Muscle of leg (tissue), 11 donors: ENCODE data around the gene KLHL5. TPM values are rescaled to one million over a fixed set of nuclear protein-coding genes. Genes with fewer than 3 reads are reported as not detected.
"Not testable (repeated sequence)": the region's sequence is repeated elsewhere in the genome, so short reads cannot be mapped to it uniquely, and the experiment has no call there.

Experiments used
- DNase-seq: peaks from one replicate; pipeline ENCODE4 v3.0.0; 2013
- H3K27ac ChIP-seq: one replicate; pipeline ENCODE4 v1.5.1; 2013; ENCODE audit warnings: mild to moderate bottlenecking, low read length, control low read depth
- H3K27me3 ChIP-seq: one replicate; pipeline ENCODE4 v1.6.1; 2013; ENCODE audit warnings: low read length; ENCODE audit not compliant: control insufficient read depth, insufficient read depth
- H3K36me3 ChIP-seq: one replicate; pipeline ENCODE4 v1.6.1; 2013; ENCODE audit warnings: low read length; ENCODE audit not compliant: control insufficient read depth, insufficient read depth
- H3K4me1 ChIP-seq: one replicate; pipeline ENCODE4 v1.6.1; 2013; ENCODE audit warnings: low read length; ENCODE audit not compliant: control insufficient read depth, insufficient read depth
- H3K4me3 ChIP-seq: one replicate; pipeline ENCODE4 v1.5.1; 2013; ENCODE audit warnings: low read length, control low read depth
- H3K9me3 ChIP-seq: replicated peaks from 2 replicates; pipeline ENCODE4 v1.6.1; 2013; ENCODE audit warnings: low read depth, low read length; ENCODE audit not compliant: control insufficient read depth
- WGBS: methylation state at CpG from one replicate; pipeline ENCODE4 v1.1.5; 2013; ENCODE audit warnings: missing lambda C conversion rate; ENCODE audit not compliant: insufficient coverage; 5-methylcytosine and 5-hydroxymethylcytosine counted together
- polyA plus RNA-seq, 8 donors: library from polyadenylated mRNA; unstranded; fragments of 120-200 nt; gene quantifications; one replicate each; pipeline versions ENCODE4 v1.2.1 to v1.2.3, GENCODE V29; 2013; ENCODE audit warnings: inconsistent platforms in 1 of 8, low replicate concordance in 1 of 8; ENCODE audit not compliant: insufficient read length in 8 of 8, insufficient read depth in 1 of 8
- total RNA-seq: library from RNA; stranded (reverse); fragments of 120-200 nt; gene quantifications from one replicate; pipeline ENCODE4 v1.2.4, GENCODE V29; 2013

The KLHL5 gene
- total and polyA plus RNA-seq, 9 donors, result 13.4 to 22.6 (median 17.8) TPM

DNA sequence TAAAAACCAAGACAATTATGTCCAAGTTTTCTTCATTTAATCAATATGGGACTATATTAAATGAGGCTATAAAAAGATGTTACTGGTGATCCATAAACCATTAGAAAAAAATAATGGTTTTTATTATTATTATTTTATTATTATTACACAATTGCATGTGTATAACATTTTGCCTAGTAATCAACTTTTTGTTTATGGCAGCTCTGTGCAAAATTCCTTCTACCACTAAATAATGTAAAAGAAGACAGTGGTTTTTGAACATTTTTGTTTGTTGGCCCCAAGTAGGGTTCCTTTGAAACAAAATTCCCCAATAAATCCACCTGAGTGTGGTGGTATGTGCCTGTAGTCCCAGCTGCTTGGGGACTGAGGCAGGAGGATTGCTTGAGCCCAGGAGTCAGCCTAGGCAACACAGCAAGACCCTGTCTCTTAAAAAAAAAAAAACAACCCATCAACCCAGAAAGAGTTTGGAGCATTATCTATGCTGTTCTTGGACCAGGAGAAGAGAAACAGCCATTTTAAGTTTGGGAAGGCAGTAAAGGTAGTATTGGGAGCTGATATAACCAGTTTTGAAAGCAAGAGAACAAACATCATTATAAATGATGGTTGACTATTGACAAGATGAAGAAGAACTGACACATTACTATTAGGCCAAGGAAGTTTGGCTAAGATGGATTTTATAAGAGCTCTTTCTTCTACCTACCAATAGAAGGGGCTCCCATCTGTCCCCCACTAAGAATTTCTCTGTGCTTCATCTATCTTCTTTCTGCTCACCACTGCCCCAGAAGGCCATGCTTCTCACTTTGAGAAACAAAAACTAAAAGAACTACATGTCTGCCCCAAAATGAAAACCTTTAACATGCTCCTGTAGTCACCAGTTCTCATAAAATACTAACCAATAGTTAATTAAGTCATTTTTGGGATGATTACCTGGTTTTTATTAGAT lies 32.0 kb upstream of the KLHL5 start:
- no peak overlapping the region for H3K4me3 ChIP-seq
- no peaks in the 10 kb centered on the region for H3K4me1 ChIP-seq
- H3K36me3 ChIP-seq, result no peaks in the 10 kb centered on the region
- H3K27ac ChIP-seq, result no peak overlapping the region
- no peak for DNase-seq
- H3K27me3 ChIP-seq, result no peaks in the 10 kb centered on the region
- no peaks in the 10 kb centered on the region for H3K9me3 ChIP-seq

DNA sequence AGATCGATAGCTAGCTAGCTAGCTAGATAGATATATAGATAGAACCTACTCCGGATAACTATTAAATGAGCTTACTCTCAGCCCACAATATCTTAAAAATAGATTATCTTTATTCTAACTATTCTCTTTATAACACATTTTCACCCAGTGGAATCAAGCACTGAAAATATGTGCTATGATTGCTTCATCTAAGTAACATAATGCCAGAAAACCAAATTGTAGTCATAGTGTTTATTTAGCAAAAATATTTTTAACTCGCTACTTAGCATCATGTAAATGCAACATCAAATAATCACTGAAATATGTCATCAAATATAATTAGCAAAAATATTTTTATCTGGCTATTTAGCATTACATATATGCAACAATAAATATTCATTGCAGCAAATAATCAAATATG lies 31.3 kb upstream of the KLHL5 start:
- no CpG with 5 or more reads among the region's 3 CpGs for WGBS
- DNase-seq, result no peak
- H3K27me3 ChIP-seq, result no peaks in the 10 kb centered on the region
- H3K4me1 ChIP-seq, result no peaks in the 10 kb centered on the region
- no peak overlapping the region for H3K27ac ChIP-seq
- no peaks in the 10 kb centered on the region for H3K9me3 ChIP-seq
- H3K36me3 ChIP-seq, result no peaks in the 10 kb centered on the region
- no peak overlapping the region for H3K4me3 ChIP-seq

DNA sequence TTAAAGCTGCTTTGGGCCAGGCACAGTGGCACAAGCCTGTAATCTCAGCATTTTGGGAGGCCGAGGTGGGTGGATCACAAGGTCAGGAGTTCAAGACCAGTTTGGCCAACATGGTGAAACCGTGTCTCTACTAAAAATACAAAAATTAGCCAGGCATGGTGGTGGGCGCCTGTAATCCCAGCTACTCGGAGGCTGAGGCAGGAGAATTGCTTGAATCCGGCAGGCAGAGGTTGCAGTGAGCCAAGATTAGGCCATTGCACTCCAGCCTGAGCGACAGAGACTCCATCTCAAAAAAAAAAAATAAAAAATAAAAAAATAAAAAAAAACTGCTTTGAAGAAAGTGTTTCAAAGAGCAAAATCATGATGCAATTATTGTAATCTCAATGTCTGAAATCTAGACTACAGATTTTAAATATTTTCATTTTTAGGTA lies 30.4 kb upstream of the KLHL5 start:
- not testable (repeated sequence) for H3K4me1 ChIP-seq, DNase-seq, H3K27me3 ChIP-seq, H3K4me3 ChIP-seq, H3K9me3 ChIP-seq, H3K36me3 ChIP-seq, H3K27ac ChIP-seq
- WGBS, result 69% methylated on average over 2 of the region's 6 CpGs

DNA sequence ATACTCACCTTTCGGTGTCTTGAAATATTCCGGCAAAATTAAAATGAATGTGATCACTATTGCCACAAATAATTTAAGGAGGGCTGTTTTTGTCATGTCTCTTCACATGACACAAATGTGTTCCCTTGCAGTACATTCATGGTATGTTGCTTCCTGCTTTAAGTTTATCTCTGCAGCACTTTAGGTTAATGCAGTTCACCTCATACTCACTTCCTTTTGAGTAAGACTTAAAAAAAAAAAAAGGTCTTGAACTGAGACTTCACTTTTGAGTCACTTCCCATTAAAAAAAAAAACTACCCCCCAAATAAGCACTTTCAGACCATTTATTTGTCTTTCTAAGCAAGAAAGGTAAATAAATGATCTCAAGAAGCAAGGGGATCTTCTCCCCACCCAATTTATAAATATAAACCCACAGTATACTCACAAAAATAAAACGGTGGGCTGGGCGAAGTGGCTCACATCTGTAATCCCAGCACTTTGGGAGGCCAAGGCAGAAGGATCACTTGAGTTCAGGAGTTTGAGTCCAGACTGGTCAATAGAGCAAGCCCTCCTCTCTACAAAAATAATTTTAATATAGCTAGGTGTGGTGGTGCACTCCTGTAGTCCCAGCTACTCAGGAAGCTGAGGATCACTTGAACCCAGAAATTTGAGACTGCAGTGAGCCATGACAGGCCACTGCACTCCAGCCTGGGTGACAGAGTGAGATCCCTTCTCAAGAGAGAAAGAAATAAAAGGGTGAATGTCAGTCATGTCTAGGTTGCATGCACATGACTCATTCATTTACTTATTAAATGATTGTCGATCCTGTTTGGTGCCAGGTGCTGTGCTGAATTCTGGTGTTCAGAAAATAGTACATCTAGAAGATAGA lies 29.6 kb upstream of the KLHL5 start, which contains the start of gene TMEM156:
TMEM156 (minus strand) TSS at position 192 of the 868 bp plus-strand sequence; CDS start at position 96, 96 bp downstream.
- Histone ChIP-seq H3K4me3 (no peak within 1 kb of the TSS), H3K27ac (no peak within 1 kb of the TSS), H3K36me3 (no peaks in the 10 kb centered on the region), H3K4me1 (no peaks in the 10 kb centered on the region), H3K27me3 (no peaks in the 10 kb centered on the region), H3K9me3 (no peaks in the 10 kb centered on the region)
- WGBS, result no CpG with 5 or more reads among the region's 5 CpGs
- DNase-seq, result peak; percentile 40

DNA sequence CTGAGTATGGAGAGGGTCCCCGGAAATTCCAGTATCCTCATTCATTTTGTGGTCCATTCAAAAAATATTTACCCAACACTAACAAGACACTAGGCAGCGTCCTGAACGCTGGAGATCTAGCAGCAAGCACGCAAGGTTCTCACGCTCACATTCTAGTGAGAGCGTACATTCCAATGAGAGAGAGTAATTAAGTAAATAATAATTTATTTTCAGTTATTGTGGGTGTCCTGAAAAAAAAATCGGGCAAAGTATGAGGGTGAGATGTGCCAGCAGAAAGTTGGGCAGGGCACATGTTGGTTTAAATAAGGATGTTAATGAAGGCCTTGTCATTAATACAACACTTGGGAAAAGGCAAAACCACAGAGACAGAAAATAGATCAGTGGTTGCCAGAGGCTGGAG lies 25.9 kb upstream of the KLHL5 start:
- Histone ChIP-seq H3K4me3 (no peak overlapping the region), H3K27me3 (no peaks in the 10 kb centered on the region), H3K9me3 (no peaks in the 10 kb centered on the region), H3K4me1 (no peaks in the 10 kb centered on the region), H3K27ac (no peak overlapping the region), H3K36me3 (no peaks in the 10 kb centered on the region)
- no peak for DNase-seq
- 100% methylated on average over 1 of the region's 7 CpGs for WGBS

DNA sequence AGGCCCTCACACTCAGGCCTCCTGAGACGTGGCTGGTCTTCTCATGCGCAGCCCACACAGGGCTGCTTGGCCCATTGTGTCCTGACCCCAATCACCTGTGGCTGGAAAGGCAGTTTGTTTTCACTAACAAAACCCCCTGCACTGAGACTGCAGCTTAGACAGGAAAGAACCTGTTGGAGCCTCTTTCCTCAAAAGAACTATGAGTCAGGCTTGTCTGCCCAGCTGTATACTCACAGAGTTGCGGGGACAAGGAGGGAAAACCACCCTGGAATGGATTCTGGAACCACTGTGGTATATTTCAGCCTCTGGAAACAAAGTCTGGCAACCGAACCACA lies 24.6 kb upstream of the KLHL5 start:
- Histone ChIP-seq H3K36me3 (no peaks in the 10 kb centered on the region), H3K4me1 (no peaks in the 10 kb centered on the region), H3K27me3 (no peaks in the 10 kb centered on the region), H3K9me3 (no peaks in the 10 kb centered on the region), H3K27ac (no peak overlapping the region), H3K4me3 (no peak overlapping the region)
- 86% methylated on average over 2 of the region's 4 CpGs for WGBS
- no peak for DNase-seq

DNA sequence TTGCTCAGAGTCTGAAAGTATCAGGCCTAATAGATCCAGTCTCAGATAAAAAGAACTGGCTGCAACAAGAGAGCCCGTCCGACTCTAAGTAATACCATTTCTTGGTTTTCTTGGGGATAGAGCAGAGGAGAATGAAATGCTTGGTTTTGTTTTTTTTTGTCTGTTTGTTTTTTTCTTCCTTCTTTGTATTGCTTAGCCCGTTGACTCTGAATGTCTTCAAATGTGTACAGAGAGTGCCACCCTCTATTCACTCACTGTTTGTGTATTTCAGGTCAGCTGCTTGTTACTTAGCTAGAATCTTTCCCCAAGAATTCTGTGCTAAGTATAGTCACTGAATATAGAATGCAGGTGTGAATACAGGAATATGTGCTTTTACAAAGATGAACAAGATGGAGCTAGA lies 24.1 kb upstream of the KLHL5 start:
- Histone ChIP-seq H3K4me1 (no peaks in the 10 kb centered on the region), H3K27me3 (no peaks in the 10 kb centered on the region), H3K9me3 (no peaks in the 10 kb centered on the region), H3K4me3 (no peak overlapping the region), H3K36me3 (no peaks in the 10 kb centered on the region), H3K27ac (no peak overlapping the region)
- DNase-seq, result no peak
- WGBS, result no CpG with 5 or more reads among the region's 3 CpGs

DNA sequence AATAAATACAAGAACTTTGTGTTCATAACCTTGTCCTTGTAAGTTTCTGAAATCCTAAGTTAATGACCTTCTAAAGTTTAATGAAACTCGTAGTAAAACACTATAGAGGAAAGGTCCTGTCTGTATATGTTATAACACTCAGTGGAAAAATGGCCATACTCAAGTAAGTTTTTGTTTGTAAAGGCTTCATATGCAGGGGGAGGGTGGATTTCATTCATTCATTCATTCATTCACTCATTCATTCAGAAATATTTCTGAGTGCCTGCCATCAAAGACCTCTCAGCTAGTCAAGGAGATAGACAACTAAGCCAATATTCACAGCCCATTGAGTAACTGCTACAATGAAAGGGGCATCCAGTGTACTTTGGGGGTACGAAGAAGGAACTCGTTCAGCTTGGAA lies 22.9 kb upstream of the KLHL5 start:
- H3K4me3 ChIP-seq, result no peak overlapping the region
- no peaks in the 10 kb centered on the region for H3K27me3 ChIP-seq
- WGBS, result 88% methylated on average over 2 of the region's 3 CpGs
- H3K36me3 ChIP-seq, result no peaks in the 10 kb centered on the region
- H3K27ac ChIP-seq, result no peak overlapping the region
- no peaks in the 10 kb centered on the region for H3K9me3 ChIP-seq
- DNase-seq, result no peak
- H3K4me1 ChIP-seq, result no peaks in the 10 kb centered on the region

DNA sequence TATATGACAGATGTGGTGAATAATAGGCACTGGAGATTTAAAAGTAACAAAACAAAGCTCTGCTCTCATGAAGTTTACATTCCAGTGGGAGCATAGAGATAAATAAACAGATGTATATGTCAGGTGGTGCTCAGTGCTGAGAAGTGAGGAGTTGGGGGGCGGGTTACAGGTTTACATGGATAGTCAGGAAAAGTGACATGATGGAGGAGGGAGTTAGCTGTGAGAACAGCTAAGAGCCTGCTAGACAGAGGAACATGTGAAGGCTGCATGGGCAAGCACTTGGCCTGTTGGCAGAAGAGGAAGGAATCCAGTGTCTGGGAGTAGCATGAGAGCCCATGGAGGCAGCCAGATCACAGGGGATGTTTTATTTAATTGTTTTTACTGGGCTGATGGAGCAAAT lies 19.7 kb upstream of the KLHL5 start:
- Histone ChIP-seq H3K27me3 (no peaks in the 10 kb centered on the region), H3K9me3 (no peaks in the 10 kb centered on the region), H3K27ac (peak overlapping the region; percentile 94), H3K4me3 (no peak overlapping the region), H3K36me3 (no peaks in the 10 kb centered on the region), H3K4me1 (peaks cover 2% of the 10 kb centered on the region)
- DNase-seq, result no peak
- 83% methylated on average over 1 of the region's 1 CpG for WGBS
